Activated B cell treated with CpG ODN at 0.5 μM for 24 hours (primary cell): ENCODE data around the gene NEDD9. TPM values are rescaled to one million over a fixed set of nuclear protein-coding genes. Genes with fewer than 3 reads are reported as not detected.

Experiments
- ATAC-seq: fragments of 200-7000 bp; cut with Tn5 transposase; one replicate; pipeline ENCODE4 v1.10.0; 2021; ENCODE audit warnings: low read depth, mild to moderate bottlenecking, moderate library complexity
- CTCF ChIA-PET: fragments of 350-600 bp; sonication (Branson Sonifier 250); formaldehyde crosslinking; loops from one replicate; lab custom pipeline; 2021; ENCODE audit warnings: antibody characterized with exemption; lab: Charles Lee
- POLR2A ChIA-PET: fragments of 350-600 bp; sonication (Branson Sonifier 250); formaldehyde crosslinking; loops from one replicate; lab custom pipeline; 2021; ENCODE audit warnings: antibody characterized with exemption; lab: Charles Lee
- DNase-seq: peaks from one replicate; pipeline ENCODE4 v3.0.0; 2022
- H3K27ac Mint-ChIP-seq: one replicate; pipeline ENCODE4 v1.8.0; 2020; ENCODE audit warnings: mixed read lengths
- H3K27me3 Mint-ChIP-seq: one replicate; pipeline ENCODE4 v1.8.0; 2021; ENCODE audit warnings: mixed read lengths
- H3K36me3 Mint-ChIP-seq: one replicate; pipeline ENCODE4 v1.8.0; 2021; ENCODE audit warnings: low read depth, mixed read lengths
- H3K4me1 Mint-ChIP-seq: one replicate; pipeline ENCODE4 v1.8.0; 2021; ENCODE audit warnings: mixed read lengths
- H3K4me3 Mint-ChIP-seq: one replicate; pipeline ENCODE4 v1.8.0; 2020; ENCODE audit warnings: mild to moderate bottlenecking, mixed read lengths
- H3K9me3 Mint-ChIP-seq: one replicate; pipeline ENCODE4 v1.8.0; 2020; ENCODE audit warnings: mixed read lengths
- intact Hi-C: fragments of 100-400 bp; cut with micrococcal nuclease; formaldehyde crosslinking; loops from one replicate; pipeline ENCODE4 v1.15.1; 2024
- total RNA-seq: library from RNA; stranded (reverse); gene quantifications from 2 replicates; pipeline ENCODE4 v1.2.3, GENCODE V29; 2022
- TF ChIP-seq, protein P1 (sequence below): fragments of 200-600 bp; IDR thresholded peaks from one replicate; pipeline ENCODE4 v1.8.0; 2022; ENCODE audit warnings: antibody characterized with exemption, mild to moderate bottlenecking

NEDD9 gene
- total RNA-seq, 1 donor from 2014 or later = 61.9 TPM

DNA sequence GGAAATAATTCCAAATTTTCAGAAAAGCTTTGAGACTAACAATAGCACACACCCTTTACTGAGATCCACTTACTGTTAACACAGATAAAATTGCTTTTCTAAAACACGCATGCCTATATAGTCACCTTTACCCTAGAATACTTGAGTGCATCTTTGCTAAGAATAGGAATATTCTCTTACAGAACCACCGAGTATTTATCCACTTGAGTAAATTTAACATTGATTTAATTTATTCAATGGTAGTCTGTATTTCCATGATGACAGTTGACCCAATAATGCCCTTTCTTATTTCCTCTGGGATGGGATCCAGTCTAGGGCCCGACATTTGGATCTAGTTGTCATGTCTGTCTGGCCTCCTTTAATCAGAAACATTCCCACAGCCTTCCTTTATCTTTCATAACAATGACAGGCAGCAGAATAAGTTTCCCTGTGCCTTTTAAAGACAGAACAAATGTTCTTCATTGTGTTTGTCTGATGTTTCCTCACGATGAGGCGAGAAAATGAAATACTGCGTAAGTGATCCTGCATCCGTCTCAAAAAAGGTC lies 64.3 kb downstream of the NEDD9 start:
- peaks cover 9% of the 10 kb centered on the region for H3K4me1 Mint-ChIP-seq
- no peak overlapping the region for H3K27ac Mint-ChIP-seq
- DNase-seq = no peak
- no peaks in the 10 kb centered on the region for H3K9me3 Mint-ChIP-seq
- H3K4me3 Mint-ChIP-seq = no peak overlapping the region
- ATAC-seq = no peak
- TF ChIP-seq, protein P1, sequence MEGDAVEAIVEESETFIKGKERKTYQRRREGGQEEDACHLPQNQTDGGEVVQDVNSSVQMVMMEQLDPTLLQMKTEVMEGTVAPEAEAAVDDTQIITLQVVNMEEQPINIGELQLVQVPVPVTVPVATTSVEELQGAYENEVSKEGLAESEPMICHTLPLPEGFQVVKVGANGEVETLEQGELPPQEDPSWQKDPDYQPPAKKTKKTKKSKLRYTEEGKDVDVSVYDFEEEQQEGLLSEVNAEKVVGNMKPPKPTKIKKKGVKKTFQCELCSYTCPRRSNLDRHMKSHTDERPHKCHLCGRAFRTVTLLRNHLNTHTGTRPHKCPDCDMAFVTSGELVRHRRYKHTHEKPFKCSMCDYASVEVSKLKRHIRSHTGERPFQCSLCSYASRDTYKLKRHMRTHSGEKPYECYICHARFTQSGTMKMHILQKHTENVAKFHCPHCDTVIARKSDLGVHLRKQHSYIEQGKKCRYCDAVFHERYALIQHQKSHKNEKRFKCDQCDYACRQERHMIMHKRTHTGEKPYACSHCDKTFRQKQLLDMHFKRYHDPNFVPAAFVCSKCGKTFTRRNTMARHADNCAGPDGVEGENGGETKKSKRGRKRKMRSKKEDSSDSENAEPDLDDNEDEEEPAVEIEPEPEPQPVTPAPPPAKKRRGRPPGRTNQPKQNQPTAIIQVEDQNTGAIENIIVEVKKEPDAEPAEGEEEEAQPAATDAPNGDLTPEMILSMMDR = no peak
- POLR2A ChIA-PET = no interaction called here
- H3K27me3 Mint-ChIP-seq = no peaks in the 10 kb centered on the region
- CTCF ChIA-PET = interaction anchor here (1.9 kb wide), 1 partner anchor 328 kb away, joined by 14 read pairs; no protein-coding TSS in a partner anchor
- intact Hi-C loops = no loop called here
- no peaks in the 10 kb centered on the region for H3K36me3 Mint-ChIP-seq

DNA sequence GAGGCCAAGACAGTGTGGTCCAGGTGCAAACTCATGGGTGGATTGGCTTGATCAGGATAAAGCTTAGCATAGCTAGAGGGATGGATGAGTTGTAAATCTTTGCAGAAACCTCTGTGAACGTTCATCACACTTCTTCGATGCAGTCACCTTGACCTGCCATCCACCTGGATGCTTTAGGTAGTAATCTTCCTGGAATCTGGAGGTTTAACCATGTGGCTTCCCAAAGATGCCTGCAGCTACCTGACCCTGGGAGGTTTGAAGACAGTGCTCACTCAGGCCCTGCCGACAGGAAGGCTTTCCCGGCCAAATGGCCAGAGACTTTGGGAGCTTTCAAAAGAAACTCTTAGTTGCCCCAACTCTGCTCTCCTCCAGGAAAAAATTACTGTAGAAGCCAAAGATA lies 65.5 kb downstream of the NEDD9 start:
- H3K9me3 Mint-ChIP-seq = no peaks in the 10 kb centered on the region
- H3K4me1 Mint-ChIP-seq = no peaks in the 10 kb centered on the region
- H3K4me3 Mint-ChIP-seq = no peak overlapping the region
- no peak for DNase-seq
- intact Hi-C loops = no loop called here
- ChIA-PET CTCF (interaction anchor here (0.6 to 1.9 kb wide), 3 partner anchors 23 to 330 kb away, joined by 3 to 14 read pairs (median 3); no protein-coding TSS in a partner anchor), POLR2A (interaction anchor here (0.6 kb wide), 1 partner anchor 25 kb away, joined by 3 read pairs; no protein-coding TSS in a partner anchor)
- no peaks in the 10 kb centered on the region for H3K36me3 Mint-ChIP-seq
- H3K27ac Mint-ChIP-seq = no peak overlapping the region
- TF ChIP-seq, protein P1 = no peak
- H3K27me3 Mint-ChIP-seq = no peaks in the 10 kb centered on the region
- no peak for ATAC-seq

DNA sequence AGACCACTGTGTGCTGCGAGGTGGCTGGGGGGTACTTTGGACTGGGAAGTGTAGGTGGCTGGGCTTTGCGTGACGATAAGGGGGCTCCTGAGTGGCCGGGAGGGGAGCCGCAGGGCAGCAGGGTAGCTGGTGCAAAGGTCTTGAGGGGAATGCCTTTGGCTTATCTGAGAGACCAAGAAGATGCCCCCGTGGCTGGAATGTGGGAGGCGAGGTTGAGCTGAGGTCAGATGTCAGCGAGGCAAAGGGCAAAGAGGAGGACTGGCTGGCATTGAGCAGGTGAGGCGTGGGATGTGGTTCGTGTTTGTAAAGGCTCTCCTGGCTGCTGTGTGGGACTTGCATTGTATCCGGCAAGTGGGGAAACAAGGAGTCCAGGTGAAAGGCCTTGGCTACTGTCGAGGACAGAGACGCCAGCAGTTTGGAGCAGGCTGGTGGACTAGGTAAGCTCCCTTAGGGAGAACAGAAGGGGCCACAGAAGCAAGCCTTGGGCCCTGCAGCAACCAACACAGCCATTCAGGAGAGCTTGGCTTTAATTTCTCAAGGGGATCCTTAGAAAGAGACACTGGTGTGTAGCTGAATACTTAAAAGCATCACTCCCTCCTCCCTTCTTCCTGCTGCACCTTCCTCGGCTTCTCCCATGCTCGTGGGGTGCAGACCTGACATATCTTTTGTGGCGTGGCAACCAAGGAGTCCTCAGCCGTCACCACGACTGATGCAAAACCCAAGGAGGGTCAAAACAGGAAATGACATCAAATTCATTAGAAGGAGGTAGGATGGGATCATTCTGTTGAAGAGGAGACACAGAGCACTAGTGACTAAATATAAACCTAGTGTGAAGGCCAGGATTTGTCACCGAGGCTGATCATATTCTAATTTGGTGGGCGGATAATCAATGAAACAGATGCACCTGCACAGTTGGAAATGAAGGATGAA lies 67.5 kb downstream of the NEDD9 start:
- POLR2A ChIA-PET = no interaction called here
- H3K36me3 Mint-ChIP-seq = no peaks in the 10 kb centered on the region
- intact Hi-C loops = no loop called here
- no peak for ATAC-seq
- no peak overlapping the region for H3K4me3 Mint-ChIP-seq
- DNase-seq = no peak
- H3K9me3 Mint-ChIP-seq = no peaks in the 10 kb centered on the region
- no peaks in the 10 kb centered on the region for H3K27me3 Mint-ChIP-seq
- no peak overlapping the region for H3K27ac Mint-ChIP-seq
- no peaks in the 10 kb centered on the region for H3K4me1 Mint-ChIP-seq
- TF ChIP-seq, protein P1 = no peak
- CTCF ChIA-PET = interaction anchor here (1.0 kb wide), 1 partner anchor 331 kb away, joined by 5 read pairs; no protein-coding TSS in a partner anchor

DNA sequence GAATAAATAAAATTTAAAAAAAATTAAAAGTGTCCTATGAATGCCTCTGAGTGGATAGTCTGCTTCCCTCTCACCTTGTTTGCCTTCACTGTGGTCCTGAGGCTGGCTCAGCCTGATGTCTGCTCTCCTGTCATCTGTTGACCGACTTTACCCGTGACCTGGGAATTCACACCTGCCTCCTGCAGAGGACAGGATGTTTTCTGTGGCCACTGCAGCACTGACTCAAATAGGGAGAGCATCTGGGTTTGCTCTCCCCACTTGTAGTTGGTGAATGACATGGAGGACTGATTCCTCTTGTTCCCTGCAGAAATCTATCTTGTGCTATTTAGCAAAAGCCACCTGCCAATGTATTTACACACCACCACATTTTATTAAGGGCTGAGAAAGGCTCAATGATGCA lies 68.5 kb downstream of the NEDD9 start:
- intact Hi-C loops = no loop called here
- Mint-ChIP-seq H3K27me3 (no peaks in the 10 kb centered on the region), H3K4me3 (no peak overlapping the region), H3K4me1 (no peaks in the 10 kb centered on the region), H3K36me3 (no peaks in the 10 kb centered on the region), H3K27ac (no peak overlapping the region), H3K9me3 (no peaks in the 10 kb centered on the region)
- TF ChIP-seq, protein P1 = no peak
- ATAC-seq = no peak
- ChIA-PET CTCF (interaction anchor here (1.1 kb wide), 1 partner anchor 333 kb away, joined by 3 read pairs; no protein-coding TSS in a partner anchor), POLR2A (no interaction called here)
- DNase-seq = no peak

DNA sequence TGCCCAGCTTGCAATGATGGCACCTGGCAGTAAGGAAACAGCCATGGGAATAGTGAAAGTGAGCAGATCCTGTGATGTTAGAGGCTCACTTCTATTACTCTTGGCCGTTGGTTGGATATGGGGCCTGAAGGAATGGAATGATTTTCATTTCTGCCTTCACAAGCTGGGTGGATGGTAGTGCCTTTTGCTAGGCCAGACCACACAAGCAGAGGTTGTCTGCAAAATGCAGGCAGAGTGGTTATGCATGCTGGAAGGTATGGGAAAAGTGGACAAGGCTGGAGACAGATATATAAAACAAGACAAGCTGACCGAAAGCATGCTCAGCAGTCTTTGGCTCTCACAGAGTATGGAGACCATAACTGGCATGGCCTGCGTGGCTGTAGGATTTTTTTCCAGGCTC lies 70.2 kb downstream of the NEDD9 start:
- no peak for DNase-seq
- H3K4me1 Mint-ChIP-seq = no peaks in the 10 kb centered on the region
- CTCF ChIA-PET = no interaction called here
- H3K9me3 Mint-ChIP-seq = no peaks in the 10 kb centered on the region
- POLR2A ChIA-PET = no interaction called here
- intact Hi-C loops = no loop called here
- H3K27me3 Mint-ChIP-seq = no peaks in the 10 kb centered on the region
- TF ChIP-seq, protein P1 = no peak
- H3K27ac Mint-ChIP-seq = no peak overlapping the region
- ATAC-seq = no peak
- H3K4me3 Mint-ChIP-seq = no peak overlapping the region
- no peaks in the 10 kb centered on the region for H3K36me3 Mint-ChIP-seq
